Measurements from ENCODE around the gene ANO6. TPM values are rescaled to one million over a fixed set of nuclear protein-coding genes. Genes with fewer than 3 reads are reported as not detected.

The ANO6 gene
- total RNA-seq, 1 experiment from 2014 or later = 18.1 TPM

GRCh38 chr12:45291518-45291917 is 75.6 kb downstream of the ANO6 start:
- no peak for DNase-seq
- Histone ChIP-seq H3F3A (ENCODE audit: low read length, unreplicated experiment) (no peaks in the 10 kb centered on the region), H2AFZ (ENCODE audit: low read length) (no peak overlapping the region), H3K27me3 (ENCODE audit: low read length) (no peaks in the 10 kb centered on the region), H3K9ac (ENCODE audit: low read length) (no peak overlapping the region), H4K20me1 (ENCODE audit: low read length) (no peaks in the 10 kb centered on the region), H3K4me2 (ENCODE audit: low read length) (no peak overlapping the region), H3K9me2 (replicated peaks; ENCODE audit: low read length) (no peaks in the 10 kb centered on the region), H3K79me2 (ENCODE audit: low read length) (no peaks in the 10 kb centered on the region), H3K4me3 (ENCODE audit: low read length) (no peak overlapping the region), H3K4me1 (ENCODE audit: insufficient read depth, low read length) (peaks cover 12% of the 10 kb centered on the region), H3K9me3 (ENCODE audit: low read length) (no peaks in the 10 kb centered on the region), H3K27ac (ENCODE audit: low read length) (no peak overlapping the region), H3K36me3 (ENCODE audit: low read depth, low read length) (no peaks in the 10 kb centered on the region)
- intact Hi-C loops (cut with micrococcal nuclease) = no loop called here
- BruUV-seq (replicated peaks) = no TSS peak
- ATAC-seq = no peak
- TF ChIP-seq EZH2phosphoT487 (IDR thresholded peaks at IDR 0.05; ENCODE audit: borderline replicate concordance, low read length) (no peak), CTCF (conservative IDR thresholded peaks at IDR 0.05; ENCODE audit: low read depth, low read length) (no peak), EZH2 (IDR thresholded peaks at IDR 0.05; ENCODE audit: low read length, unreplicated experiment) (no peak)
- CTCF ChIA-PET = no interaction called here
- POLR2A ChIA-PET (ENCODE audit: unreplicated experiment) = interaction anchor here (0.6 kb wide), 1 partner anchor 315 kb away, joined by 5 read pairs; no protein-coding TSS in a partner anchor

- TF ChIP-seq EZH2phosphoT487 (IDR thresholded peaks at IDR 0.05; ENCODE audit: borderline replicate concordance, low read length) (no peak), EZH2 (IDR thresholded peaks at IDR 0.05; ENCODE audit: low read length, unreplicated experiment) (no peak), CTCF (conservative IDR thresholded peaks at IDR 0.05; ENCODE audit: low read depth, low read length) (no peak)
- H3K4me2 ChIP-seq (ENCODE audit: low read length) = no peak overlapping the region
- no peak overlapping the region for H2AFZ ChIP-seq (ENCODE audit: low read length)
- no peaks in the 10 kb centered on the region for H3K27me3 ChIP-seq (ENCODE audit: low read length)
- H3K36me3 ChIP-seq (ENCODE audit: low read depth, low read length) = no peaks in the 10 kb centered on the region
- H3K9me2 ChIP-seq (replicated peaks; ENCODE audit: low read length) = no peaks in the 10 kb centered on the region
- DNase-seq = no peak
- H3K9me3 ChIP-seq (ENCODE audit: low read length) = no peaks in the 10 kb centered on the region
- CTCF ChIA-PET = no interaction called here
- H4K20me1 ChIP-seq (ENCODE audit: low read length) = no peaks in the 10 kb centered on the region
- no TSS peak for BruUV-seq (replicated peaks)
- peaks cover 12% of the 10 kb centered on the region for H3K4me1 ChIP-seq (ENCODE audit: insufficient read depth, low read length)
- ATAC-seq = no peak
- no peak overlapping the region for H3K9ac ChIP-seq (ENCODE audit: low read length)
- POLR2A ChIA-PET (ENCODE audit: unreplicated experiment) = no interaction called here
- intact Hi-C loops (cut with micrococcal nuclease) = no loop called here
- no peaks in the 10 kb centered on the region for H3K79me2 ChIP-seq (ENCODE audit: low read length)
- H3F3A ChIP-seq (ENCODE audit: low read length, unreplicated experiment) = no peaks in the 10 kb centered on the region
- no peak overlapping the region for H3K4me3 ChIP-seq (ENCODE audit: low read length)
- no peak overlapping the region for H3K27ac ChIP-seq (ENCODE audit: low read length)
These were observed 76.7 kb downstream of the ANO6 start for GRCh38 chr12:45292486-45293195.

GRCh38 chr12:45294906-45295305 is 79.0 kb downstream of the ANO6 start:
- Histone ChIP-seq H3K27me3 (ENCODE audit: low read length) (no peaks in the 10 kb centered on the region), H3K4me2 (ENCODE audit: low read length) (no peak overlapping the region), H3K9ac (ENCODE audit: low read length) (no peak overlapping the region), H3K4me1 (ENCODE audit: insufficient read depth, low read length) (peaks cover 23% of the 10 kb centered on the region), H2AFZ (ENCODE audit: low read length) (no peak overlapping the region), H3K9me3 (ENCODE audit: low read length) (no peaks in the 10 kb centered on the region), H3K36me3 (ENCODE audit: low read depth, low read length) (no peaks in the 10 kb centered on the region), H3K4me3 (ENCODE audit: low read length) (no peak overlapping the region), H3F3A (ENCODE audit: low read length, unreplicated experiment) (no peaks in the 10 kb centered on the region), H4K20me1 (ENCODE audit: low read length) (no peaks in the 10 kb centered on the region), H3K27ac (ENCODE audit: low read length) (no peak overlapping the region), H3K79me2 (ENCODE audit: low read length) (no peaks in the 10 kb centered on the region), H3K9me2 (replicated peaks; ENCODE audit: low read length) (no peaks in the 10 kb centered on the region)
- no peak for ATAC-seq
- intact Hi-C loops (cut with micrococcal nuclease) = no loop called here
- no TSS peak for BruUV-seq (replicated peaks)
- CTCF ChIA-PET = no interaction called here
- no peak for DNase-seq
- POLR2A ChIA-PET (ENCODE audit: unreplicated experiment) = no interaction called here
- no peak for TF ChIP-seq EZH2 (IDR thresholded peaks at IDR 0.05; ENCODE audit: low read length, unreplicated experiment)
- no peak for TF ChIP-seq CTCF (conservative IDR thresholded peaks at IDR 0.05; ENCODE audit: low read depth, low read length)
- TF ChIP-seq EZH2phosphoT487 (IDR thresholded peaks at IDR 0.05; ENCODE audit: borderline replicate concordance, low read length) = no peak

All from PC-3 (cell line).